SK-N-SH treated with all-trans-retinoic acid at 6 μM for 48 hours (cell line): ENCODE measurements around the gene OR6B2.
"Not testable (repeated sequence)": the region's sequence is repeated elsewhere in the genome, so short reads cannot be mapped to it uniquely, and the experiment has no call there.

ENCODE experiments used
- CREB5 ChIP-seq: fragments of 250-450 bp; sonication (Bioruptor Pico); IDR thresholded peaks from 2 replicates; pipeline ENCODE4 v1.5.1; 2020; ENCODE audit warnings: low read depth, mild to moderate bottlenecking, moderate library complexity
- OSR1 ChIP-seq: fragments of 250-450 bp; sonication (Bioruptor Pico); IDR thresholded peaks from 2 replicates; pipeline ENCODE4 v1.8.0; 2022; ENCODE audit warnings: moderate library complexity, mild to moderate bottlenecking, inconsistent platforms
- ZNF565 ChIP-seq: fragments of 450-650 bp; formaldehyde crosslinking; conservative IDR thresholded peaks from 2 replicates; pipeline ENCODE4 v1.5.0; 2020; ENCODE audit warnings: low read depth, mild to moderate bottlenecking, moderate library complexity
- ZNF70 ChIP-seq: fragments of 450-650 bp; formaldehyde crosslinking; IDR thresholded peaks from 2 replicates; pipeline ENCODE4 v1.5.0; 2020; ENCODE audit warnings: mild to moderate bottlenecking, moderate library complexity
- TF ChIP-seq, protein P1 (sequence below): fragments of 250-450 bp; sonication (Bioruptor Pico); IDR thresholded peaks from 2 replicates; pipeline ENCODE4 v1.5.1; 2021; ENCODE audit warnings: mild to moderate bottlenecking, moderate library complexity
- TF ChIP-seq, protein P2 (sequence below): fragments of 250-450 bp; sonication (Bioruptor Pico); IDR thresholded peaks from 2 replicates; pipeline ENCODE4 v1.8.0; 2020; ENCODE audit warnings: mild to moderate bottlenecking, moderate library complexity, borderline replicate concordance

DNA sequence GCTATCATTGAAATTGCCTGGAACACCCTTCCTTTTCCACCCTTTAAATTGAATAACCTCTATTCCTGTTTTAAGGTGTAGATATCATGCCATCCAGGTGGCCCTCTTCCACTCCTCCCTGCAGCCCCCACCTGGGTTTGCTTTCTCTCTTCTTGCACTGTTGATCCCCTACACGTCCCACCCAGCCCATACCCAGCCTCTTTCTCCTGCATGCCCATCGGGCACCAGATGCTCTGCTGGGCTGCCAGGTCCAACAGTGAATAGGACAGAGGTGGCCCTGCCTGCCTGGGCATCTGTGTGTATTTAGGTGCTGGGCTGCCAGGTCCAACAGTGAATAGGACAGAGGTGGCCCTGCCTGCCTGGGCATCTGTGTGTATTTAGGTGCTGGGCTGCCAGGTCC lies 13.9 kb upstream of the OR6B2 start:
- TF ChIP-seq, protein P1, sequence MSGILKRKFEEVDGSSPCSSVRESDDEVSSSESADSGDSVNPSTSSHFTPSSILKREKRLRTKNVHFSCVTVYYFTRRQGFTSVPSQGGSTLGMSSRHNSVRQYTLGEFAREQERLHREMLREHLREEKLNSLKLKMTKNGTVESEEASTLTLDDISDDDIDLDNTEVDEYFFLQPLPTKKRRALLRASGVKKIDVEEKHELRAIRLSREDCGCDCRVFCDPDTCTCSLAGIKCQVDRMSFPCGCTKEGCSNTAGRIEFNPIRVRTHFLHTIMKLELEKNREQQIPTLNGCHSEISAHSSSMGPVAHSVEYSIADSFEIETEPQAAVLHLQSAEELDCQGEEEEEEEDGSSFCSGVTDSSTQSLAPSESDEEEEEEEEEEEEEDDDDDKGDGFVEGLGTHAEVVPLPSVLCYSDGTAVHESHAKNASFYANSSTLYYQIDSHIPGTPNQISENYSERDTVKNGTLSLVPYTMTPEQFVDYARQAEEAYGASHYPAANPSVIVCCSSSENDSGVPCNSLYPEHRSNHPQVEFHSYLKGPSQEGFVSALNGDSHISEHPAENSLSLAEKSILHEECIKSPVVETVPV (CRISPR knock-in tag), result not testable (repeated sequence)
- not testable (repeated sequence) for TF ChIP-seq OSR1, ZNF70, ZNF565, CREB5 (CRISPR knock-in tag)
- TF ChIP-seq, protein P2, sequence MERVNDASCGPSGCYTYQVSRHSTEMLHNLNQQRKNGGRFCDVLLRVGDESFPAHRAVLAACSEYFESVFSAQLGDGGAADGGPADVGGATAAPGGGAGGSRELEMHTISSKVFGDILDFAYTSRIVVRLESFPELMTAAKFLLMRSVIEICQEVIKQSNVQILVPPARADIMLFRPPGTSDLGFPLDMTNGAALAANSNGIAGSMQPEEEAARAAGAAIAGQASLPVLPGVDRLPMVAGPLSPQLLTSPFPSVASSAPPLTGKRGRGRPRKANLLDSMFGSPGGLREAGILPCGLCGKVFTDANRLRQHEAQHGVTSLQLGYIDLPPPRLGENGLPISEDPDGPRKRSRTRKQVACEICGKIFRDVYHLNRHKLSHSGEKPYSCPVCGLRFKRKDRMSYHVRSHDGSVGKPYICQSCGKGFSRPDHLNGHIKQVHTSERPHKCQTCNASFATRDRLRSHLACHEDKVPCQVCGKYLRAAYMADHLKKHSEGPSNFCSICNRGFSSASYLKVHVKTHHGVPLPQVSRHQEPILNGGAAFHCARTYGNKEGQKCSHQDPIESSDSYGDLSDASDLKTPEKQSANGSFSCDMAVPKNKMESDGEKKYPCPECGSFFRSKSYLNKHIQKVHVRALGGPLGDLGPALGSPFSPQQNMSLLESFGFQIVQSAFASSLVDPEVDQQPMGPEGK (CRISPR knock-in tag), result not testable (repeated sequence)
